ENCODE measurements around the gene CNOT6L.

The CNOT6L gene

DNA sequence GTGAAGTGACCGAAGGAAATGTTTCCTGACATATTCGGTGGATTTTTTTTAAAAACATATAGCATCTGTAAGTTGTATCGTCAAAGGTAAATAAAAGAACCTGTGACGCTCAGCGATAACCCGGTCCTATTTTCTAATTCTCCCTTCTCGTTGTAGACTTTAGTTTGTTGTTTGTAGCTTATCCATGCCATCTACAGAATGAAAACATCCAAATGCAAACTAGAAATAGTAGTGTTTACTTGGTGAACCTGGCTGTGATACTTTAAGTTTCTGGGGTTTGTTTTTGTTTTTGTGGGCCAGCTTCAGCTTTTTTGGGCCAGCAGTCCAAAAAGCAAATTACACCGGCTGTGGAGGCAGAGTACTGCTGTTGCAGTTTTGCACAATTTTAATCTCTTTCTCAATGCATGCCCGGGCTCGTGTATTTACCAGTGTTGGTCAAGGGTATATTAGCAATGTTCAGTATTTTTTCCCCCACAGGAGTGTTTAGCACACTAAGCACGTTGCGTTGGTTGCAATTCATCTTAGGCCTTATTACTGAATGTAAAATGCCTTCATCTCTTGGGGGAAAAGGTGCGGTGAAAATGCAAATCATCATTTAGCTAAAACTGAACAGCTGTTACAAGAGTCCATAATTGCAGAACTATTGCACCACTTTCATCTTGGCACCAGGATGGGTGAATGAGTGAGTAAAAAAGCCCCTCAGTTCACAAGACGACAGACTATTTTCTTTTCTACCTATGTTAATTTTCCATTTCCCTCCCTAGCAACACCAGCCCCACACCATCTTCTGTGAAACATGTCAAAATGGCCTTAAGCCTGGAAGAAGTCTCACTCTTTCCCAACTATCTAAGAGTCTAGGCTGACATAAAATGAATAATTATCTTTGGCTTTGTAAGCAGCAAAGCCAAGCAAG lies 1.7 kb upstream of the CNOT6L start:
- in situ Hi-C loops (cut with MboI; ENCODE audit: low sequenced_read_pairs) = no loop called here

GRCh38 chr4:77819843-77820648 lies 878 bp upstream of the CNOT6L start:
- in situ Hi-C loops (cut with MboI; ENCODE audit: low sequenced_read_pairs) = no loop called here

- in situ Hi-C loops (cut with MboI; ENCODE audit: low sequenced_read_pairs) = no loop called here
Observed at GRCh38 chr4:77819404-77819842, 255 bp upstream of the CNOT6L start.

DNA sequence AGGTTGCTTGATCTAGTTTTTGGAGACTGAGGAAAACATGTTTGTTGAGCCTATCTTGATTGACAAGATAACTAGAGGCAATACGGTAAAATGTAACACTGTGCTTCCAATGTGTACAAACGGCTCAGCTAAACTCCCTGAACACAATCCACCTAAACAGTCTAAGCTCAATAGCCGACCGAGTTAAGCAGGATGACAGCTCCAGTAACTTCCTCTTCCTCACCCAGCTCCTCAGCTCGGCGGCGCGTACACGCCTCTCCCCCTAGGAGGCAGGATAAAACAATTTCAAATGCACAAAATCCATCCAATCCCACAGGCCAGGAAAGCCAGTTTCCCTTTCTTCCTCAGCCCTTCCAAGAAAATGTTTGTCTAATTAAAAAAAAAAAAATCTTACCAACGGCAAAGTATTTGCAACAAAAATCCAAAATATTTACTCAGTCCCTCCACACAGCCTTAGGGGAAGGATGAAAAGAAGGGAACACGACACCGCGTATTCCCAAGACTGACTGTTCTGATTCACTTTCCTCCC lies 1.0 kb downstream of the CNOT6L start:
- in situ Hi-C loops (cut with MboI; ENCODE audit: low sequenced_read_pairs) = no loop called here

GRCh38 chr4:77817304-77818072 lies 1.7 kb downstream of the CNOT6L start:
- in situ Hi-C loops (cut with MboI; ENCODE audit: low sequenced_read_pairs) = no loop called here

DNA sequence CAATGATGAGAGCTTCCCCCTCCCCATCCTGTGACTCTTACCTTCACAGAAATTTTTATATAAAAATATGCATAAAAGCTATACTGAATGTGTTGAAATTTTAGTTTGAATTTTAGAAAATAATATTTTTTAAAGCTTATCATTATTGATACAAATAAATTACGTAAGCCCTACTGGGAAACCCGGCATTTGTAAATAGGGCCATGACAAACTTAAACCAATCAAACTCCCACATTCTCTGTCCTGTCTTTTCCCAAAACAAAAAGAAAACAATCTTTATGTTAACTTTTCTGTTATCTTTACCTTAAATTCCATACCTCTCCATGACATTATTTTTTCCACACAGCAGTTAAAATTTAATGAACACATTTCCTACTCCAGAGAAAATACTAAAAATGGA lies 2.6 kb downstream of the CNOT6L start:
- in situ Hi-C loops (cut with MboI; ENCODE audit: low sequenced_read_pairs) = no loop called here

- in situ Hi-C loops (cut with MboI; ENCODE audit: low sequenced_read_pairs) = no loop called here
Observed at GRCh38 chr4:77815636-77816035, 3.5 kb downstream of the CNOT6L start.

DNA sequence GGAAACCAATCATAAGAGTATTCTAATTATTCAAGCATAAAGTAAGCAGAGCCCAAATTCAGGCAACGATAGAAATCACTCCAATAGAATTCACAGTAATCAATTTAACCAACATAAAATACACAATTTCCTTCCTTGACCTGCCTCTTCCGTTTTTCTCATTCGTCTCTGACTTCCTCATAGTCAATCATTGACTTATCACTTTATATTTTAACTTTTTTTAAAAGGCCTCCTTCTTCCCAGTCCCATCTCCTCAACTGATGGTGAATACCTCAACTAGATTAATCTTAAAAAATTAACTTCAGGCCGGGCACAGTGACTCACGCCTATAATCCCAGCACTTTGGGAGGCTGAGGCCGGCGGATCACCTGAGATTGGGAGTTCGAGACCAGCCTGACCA lies 13.3 kb downstream of the CNOT6L start:
- in situ Hi-C loops (cut with MboI; ENCODE audit: low sequenced_read_pairs) = no loop called here

- in situ Hi-C loops (cut with MboI; ENCODE audit: low sequenced_read_pairs) = no loop called here
Observed at GRCh38 chr4:77804471-77804870, 14.7 kb downstream of the CNOT6L start.

GRCh38 chr4:77802402-77802801 lies 16.8 kb downstream of the CNOT6L start:
- in situ Hi-C loops (cut with MboI; ENCODE audit: low sequenced_read_pairs) = no loop called here

- in situ Hi-C loops (cut with MboI; ENCODE audit: low sequenced_read_pairs) = no loop called here
Observed at GRCh38 chr4:77801260-77801608, 17.9 kb downstream of the CNOT6L start.

- in situ Hi-C loops (cut with MboI; ENCODE audit: low sequenced_read_pairs) = no loop called here
Observed at GRCh38 chr4:77800483-77801259, 18.5 kb downstream of the CNOT6L start.

- in situ Hi-C loops (cut with MboI; ENCODE audit: low sequenced_read_pairs) = no loop called here
Observed at GRCh38 chr4:77800077-77800476, 19.1 kb downstream of the CNOT6L start.

GRCh38 chr4:77798385-77798784 lies 20.8 kb downstream of the CNOT6L start:
- in situ Hi-C loops (cut with MboI; ENCODE audit: low sequenced_read_pairs) = no loop called here

DNA sequence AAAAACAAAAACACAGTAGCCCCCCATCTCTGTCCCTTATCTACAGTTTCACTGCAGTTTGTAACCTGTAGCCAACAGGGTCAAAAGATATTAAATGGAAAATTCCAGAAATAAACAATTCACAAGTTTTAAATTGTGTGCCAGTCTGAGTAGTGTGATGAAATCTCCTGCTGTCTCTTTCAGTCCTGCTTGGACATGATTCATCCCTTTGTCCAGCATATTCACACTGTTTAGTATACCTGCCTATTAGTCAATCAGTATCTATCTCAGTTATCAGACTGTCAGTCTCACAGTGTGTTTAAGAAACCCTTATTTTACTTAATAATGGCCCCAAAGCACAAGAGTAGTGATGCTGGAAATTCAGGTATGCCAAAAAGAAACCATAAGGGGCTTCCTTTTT lies 21.9 kb downstream of the CNOT6L start:
- in situ Hi-C loops (cut with MboI; ENCODE audit: low sequenced_read_pairs) = no loop called here

GRCh38 chr4:77795326-77795725 lies 23.8 kb downstream of the CNOT6L start:
- in situ Hi-C loops (cut with MboI; ENCODE audit: low sequenced_read_pairs) = no loop called here

- in situ Hi-C loops (cut with MboI; ENCODE audit: low sequenced_read_pairs) = no loop called here
Observed at GRCh38 chr4:77790146-77790545, 29.0 kb downstream of the CNOT6L start.

GRCh38 chr4:77788990-77789389 lies 30.2 kb downstream of the CNOT6L start:
- in situ Hi-C loops (cut with MboI; ENCODE audit: low sequenced_read_pairs) = no loop called here

- in situ Hi-C loops (cut with MboI; ENCODE audit: low sequenced_read_pairs) = no loop called here
Observed at GRCh38 chr4:77787969-77788368, 31.2 kb downstream of the CNOT6L start.

DNA sequence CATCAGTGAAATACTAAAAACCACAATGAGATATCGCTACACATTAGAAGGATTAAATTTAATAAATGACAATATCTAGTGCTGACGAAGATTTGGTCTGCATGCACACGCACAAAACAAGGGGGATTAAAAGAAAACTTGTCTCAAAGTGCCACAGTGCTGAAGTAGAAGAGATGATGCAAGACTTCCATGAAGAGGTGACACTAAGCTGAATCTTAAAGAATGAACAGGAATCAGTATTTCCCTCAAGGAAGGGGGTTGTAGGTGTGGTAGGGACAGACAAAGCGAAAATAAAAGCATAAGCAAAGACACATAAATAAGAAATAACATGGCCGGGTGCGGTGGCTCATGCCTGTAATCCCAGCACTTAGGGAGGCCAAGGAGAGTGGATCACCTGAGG lies 33.5 kb downstream of the CNOT6L start:
- in situ Hi-C loops (cut with MboI; ENCODE audit: low sequenced_read_pairs) = no loop called here
